CD8-positive, alpha-beta memory T cell (primary cell): ENCODE measurements around the gene SINHCAF. TPM values are rescaled to one million over a fixed set of nuclear protein-coding genes. Genes with fewer than 3 reads are reported as not detected.
"Not testable (repeated sequence)": the region's sequence is repeated elsewhere in the genome, so short reads cannot be mapped to it uniquely, and the experiment has no call there.

Experiments
- CTCF ChIA-PET: fragments of 350-600 bp; sonication (Branson Sonifier 250); formaldehyde crosslinking; loops from one replicate; lab custom pipeline; 2021; ENCODE audit warnings: antibody characterized with exemption; lab: Charles Lee
- POLR2A ChIA-PET: fragments of 350-600 bp; sonication (Branson Sonifier 250); formaldehyde crosslinking; loops from one replicate; lab custom pipeline; 2021; ENCODE audit warnings: antibody characterized with exemption; lab: Charles Lee
- DNase-seq, 5 donors: peaks; one replicate each; pipeline versions ENCODE4 v3.0.0 to v3.0.0-alpha.2; 2020 to 2022; ENCODE audit warnings: mixed read lengths in 1 of 5
- H3K27ac ChIP-seq: one replicate; pipeline ENCODE4 v1.7.0; 2013; ENCODE audit warnings: low read depth, mild to moderate bottlenecking, low read length, moderate library complexity
- H3K27me3 ChIP-seq: 2 replicates; pipeline ENCODE4 v1.7.0; 2013; ENCODE audit warnings: low read length, mild to moderate bottlenecking; ENCODE audit not compliant: insufficient read depth, poor library complexity, severe bottlenecking
- H3K36me3 ChIP-seq: 2 replicates; pipeline ENCODE4 v1.7.0; 2013; ENCODE audit warnings: mild to moderate bottlenecking, low read length, moderate library complexity; ENCODE audit not compliant: insufficient read depth
- H3K4me1 ChIP-seq: 2 replicates; pipeline ENCODE4 v1.7.0; 2013; ENCODE audit warnings: mild to moderate bottlenecking, low read length, moderate library complexity; ENCODE audit not compliant: insufficient read depth
- H3K4me3 ChIP-seq: 2 replicates; pipeline ENCODE4 v1.7.0; 2013; ENCODE audit warnings: mild to moderate bottlenecking, low read length
- H3K9me3 ChIP-seq: 2 replicates; pipeline ENCODE4 v1.7.0; 2013; ENCODE audit warnings: mild to moderate bottlenecking, low read length
- H3K27ac Mint-ChIP-seq, 8 donors: one replicate each; pipeline ENCODE4 v1.8.0; 2020 to 2021; ENCODE audit warnings: mixed read lengths in 8 of 8, mild to moderate bottlenecking in 6 of 8, inconsistent platforms in 3 of 8, moderate library complexity in 3 of 8
- H3K27me3 Mint-ChIP-seq, 2 donors: one replicate each; pipeline ENCODE4 v1.8.0; 2020 to 2021; ENCODE audit warnings: mixed read lengths in 2 of 2, mild to moderate bottlenecking in 1 of 2, moderate library complexity in 1 of 2
- H3K36me3 Mint-ChIP-seq, 3 donors: one replicate each; pipeline ENCODE4 v1.8.0; 2020 to 2021; ENCODE audit warnings: mixed read lengths in 3 of 3, inconsistent platforms in 1 of 3, mild to moderate bottlenecking in 1 of 3
- H3K4me1 Mint-ChIP-seq, 3 donors: one replicate each; pipeline ENCODE4 v1.8.0; 2020 to 2021; ENCODE audit warnings: mixed read lengths in 3 of 3, inconsistent platforms in 1 of 3, mild to moderate bottlenecking in 1 of 3
- H3K4me3 Mint-ChIP-seq, 7 donors: one replicate each; pipeline ENCODE4 v1.8.0; 2020 to 2021; ENCODE audit warnings: mixed read lengths in 7 of 7, mild to moderate bottlenecking in 6 of 7, moderate library complexity in 4 of 7, inconsistent platforms in 2 of 7
- H3K9me3 Mint-ChIP-seq, 5 donors: one replicate each; pipeline ENCODE4 v1.8.0; 2020 to 2022; ENCODE audit warnings: mixed read lengths in 5 of 5, mild to moderate bottlenecking in 3 of 5, moderate library complexity in 2 of 5, inconsistent platforms in 1 of 5
- polyA plus RNA-seq: library from polyadenylated mRNA; unstranded; fragments of 300-500 nt; fragmentation: Illumina TruSeq; gene quantifications from one replicate; pipeline ENCODE4 v1.2.3, GENCODE V29; 2021
- total RNA-seq, 2 experiments: library from RNA; stranded (reverse); gene quantifications; one replicate each; pipeline ENCODE4 v1.2.3, GENCODE V29; 2021

Gene SINHCAF
- total and polyA plus RNA-seq, 3 experiments from 2014 or later, result 55.9 to 149 (median 143) TPM

GRCh38 chr12:31265722-31266121 is 60.2 kb downstream of the SINHCAF start:
- Mint-ChIP-seq H3K9me3 (no peaks in the 10 kb centered on the region), H3K4me1 (no peaks in the 10 kb centered on the region), H3K4me3 (no peak overlapping the region), H3K27me3 (no peaks in the 10 kb centered on the region), H3K36me3 (peaks cover 0 to 2% (median 1%) of the 10 kb centered on the region in 3 donors), H3K27ac (peak overlapping the region in 1 of 8 donors; percentile 54)
- H3K4me3 ChIP-seq, result no peak overlapping the region
- H3K36me3 ChIP-seq, result no peaks in the 10 kb centered on the region
- H3K9me3 ChIP-seq, result no peaks in the 10 kb centered on the region
- H3K27ac ChIP-seq, result no peak overlapping the region
- no peaks in the 10 kb centered on the region for H3K27me3 ChIP-seq
- CTCF ChIA-PET, result no interaction called here
- H3K4me1 ChIP-seq, result no peaks in the 10 kb centered on the region
- POLR2A ChIA-PET, result no interaction called here
- no peak for DNase-seq

GRCh38 chr12:31263661-31264060 is 62.3 kb downstream of the SINHCAF start:
- no peaks in the 10 kb centered on the region for H3K36me3 ChIP-seq
- POLR2A ChIA-PET, result no interaction called here

DNA sequence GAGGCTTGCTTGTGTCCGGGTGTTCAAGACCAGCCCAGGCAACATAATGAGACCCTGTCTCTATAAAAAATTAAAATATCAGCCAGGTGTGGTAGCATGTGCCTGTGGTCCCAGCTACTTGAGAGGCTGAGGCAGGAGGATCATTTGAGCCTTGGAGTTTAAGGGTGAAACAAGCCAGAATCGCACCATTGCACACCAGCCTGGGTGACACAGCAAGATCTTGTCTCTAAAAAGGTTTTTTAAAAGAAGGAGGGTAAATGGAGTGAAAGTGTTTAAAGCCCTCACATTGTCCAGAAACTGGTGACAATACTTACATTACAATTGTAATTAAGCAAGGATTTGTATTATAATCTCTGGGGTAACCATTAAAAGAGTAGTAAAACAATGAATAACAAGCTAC is 64.2 kb downstream of the SINHCAF start:
- Histone ChIP-seq H3K27ac (no peak overlapping the region), H3K4me3 (no peak overlapping the region), H3K4me1 (no peaks in the 10 kb centered on the region), H3K27me3 (no peaks in the 10 kb centered on the region), H3K36me3 (no peaks in the 10 kb centered on the region), H3K9me3 (no peaks in the 10 kb centered on the region)
- ChIA-PET CTCF (interaction anchor here (5.2 kb wide), 1 partner anchor 10 kb away, joined by 33 read pairs; no protein-coding TSS in a partner anchor), POLR2A (no interaction called here)
- Mint-ChIP-seq H3K27ac (no peak overlapping the region), H3K36me3 (no peaks in the 10 kb centered on the region), H3K4me3 (no peak overlapping the region), H3K9me3 (no peaks in the 10 kb centered on the region), H3K4me1 (no peaks in the 10 kb centered on the region), H3K27me3 (no peaks in the 10 kb centered on the region)
- DNase-seq, result no peak

More at GRCh38 chr12:31263661-31264060, 62.3 kb downstream of the SINHCAF start:
- CTCF ChIA-PET, result no interaction called here
- H3K4me1 ChIP-seq, result no peaks in the 10 kb centered on the region
- H3K27ac ChIP-seq, result no peak overlapping the region
- no peaks in the 10 kb centered on the region for H3K9me3 ChIP-seq
- no peak overlapping the region for H3K4me3 Mint-ChIP-seq
- H3K36me3 Mint-ChIP-seq, result no peaks in the 10 kb centered on the region
- no peaks in the 10 kb centered on the region for H3K27me3 ChIP-seq
- no peak overlapping the region for H3K27ac Mint-ChIP-seq
- no peaks in the 10 kb centered on the region for H3K4me1 Mint-ChIP-seq
- no peaks in the 10 kb centered on the region for H3K9me3 Mint-ChIP-seq
- DNase-seq, result no peak
- H3K27me3 Mint-ChIP-seq, result no peaks in the 10 kb centered on the region
- no peak overlapping the region for H3K4me3 ChIP-seq

- Histone ChIP-seq H3K27me3 (no peaks in the 10 kb centered on the region), H3K9me3 (no peaks in the 10 kb centered on the region), H3K4me1 (no peaks in the 10 kb centered on the region), H3K27ac (no peak overlapping the region), H3K4me3 (no peak overlapping the region), H3K36me3 (no peaks in the 10 kb centered on the region)
- Mint-ChIP-seq H3K4me3 (no peak overlapping the region), H3K4me1 (no peaks in the 10 kb centered on the region), H3K27ac (no peak overlapping the region), H3K27me3 (no peaks in the 10 kb centered on the region), H3K9me3 (no peaks in the 10 kb centered on the region), H3K36me3 (no peaks in the 10 kb centered on the region)
- POLR2A ChIA-PET, result no interaction called here
- DNase-seq, result no peak
- CTCF ChIA-PET, result interaction anchor here (0.8 to 5.2 kb wide), 2 partner anchors 11 to 725 kb away, joined by 3 to 33 read pairs; no protein-coding TSS in a partner anchor
Observed at GRCh38 chr12:31260840-31261239, 65.1 kb downstream of the SINHCAF start.

DNA sequence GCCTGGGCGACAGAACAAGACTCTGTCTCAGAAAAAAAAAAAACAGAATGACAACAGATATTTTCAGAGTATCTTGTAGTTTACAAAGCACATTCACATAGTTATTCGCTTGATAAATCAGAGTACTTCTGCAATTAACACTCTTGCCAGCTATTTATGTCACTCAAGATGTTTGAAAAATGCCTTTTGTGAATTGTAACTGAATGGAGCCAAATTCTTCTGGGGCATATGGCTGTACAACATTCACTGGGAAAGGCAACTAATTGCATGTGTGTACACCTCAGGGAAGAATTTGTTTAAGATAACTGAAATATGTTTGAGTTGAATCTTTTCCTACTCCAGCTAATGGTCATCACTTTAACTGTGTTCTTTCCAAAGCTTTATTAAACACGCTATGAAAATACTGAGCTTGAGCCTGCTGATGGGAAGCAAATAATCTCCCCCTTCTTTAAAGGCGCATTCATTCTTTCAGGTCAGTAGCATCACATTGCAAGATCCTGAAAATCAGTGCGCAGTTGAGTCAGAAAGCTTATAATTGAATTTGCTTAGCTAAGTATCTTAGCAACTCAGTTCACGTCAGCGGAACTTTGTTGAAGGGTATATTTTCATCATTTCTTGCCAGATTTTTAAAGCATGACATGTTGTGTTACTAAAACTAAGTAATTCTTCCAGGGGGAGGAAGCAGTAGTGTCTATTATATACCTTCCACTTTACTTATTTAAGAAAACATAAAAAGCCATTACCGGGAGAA is 66.6 kb downstream of the SINHCAF start:
- no peaks in the 10 kb centered on the region for H3K4me1 Mint-ChIP-seq
- no peak overlapping the region for H3K4me3 Mint-ChIP-seq
- no peak for DNase-seq
- H3K27me3 Mint-ChIP-seq, result no peaks in the 10 kb centered on the region
- H3K9me3 Mint-ChIP-seq, result no peaks in the 10 kb centered on the region
- ChIA-PET CTCF (interaction anchor here (5.2 kb wide), 1 partner anchor 13 kb away, joined by 33 read pairs; no protein-coding TSS in a partner anchor), POLR2A (no interaction called here)
- H3K36me3 ChIP-seq, result no peaks in the 10 kb centered on the region
- no peak overlapping the region for H3K27ac ChIP-seq
- H3K4me1 ChIP-seq, result no peaks in the 10 kb centered on the region
- no peaks in the 10 kb centered on the region for H3K27me3 ChIP-seq
- H3K9me3 ChIP-seq, result no peaks in the 10 kb centered on the region
- no peaks in the 10 kb centered on the region for H3K36me3 Mint-ChIP-seq
- no peak overlapping the region for H3K4me3 ChIP-seq
- H3K27ac Mint-ChIP-seq, result no peak overlapping the region

DNA sequence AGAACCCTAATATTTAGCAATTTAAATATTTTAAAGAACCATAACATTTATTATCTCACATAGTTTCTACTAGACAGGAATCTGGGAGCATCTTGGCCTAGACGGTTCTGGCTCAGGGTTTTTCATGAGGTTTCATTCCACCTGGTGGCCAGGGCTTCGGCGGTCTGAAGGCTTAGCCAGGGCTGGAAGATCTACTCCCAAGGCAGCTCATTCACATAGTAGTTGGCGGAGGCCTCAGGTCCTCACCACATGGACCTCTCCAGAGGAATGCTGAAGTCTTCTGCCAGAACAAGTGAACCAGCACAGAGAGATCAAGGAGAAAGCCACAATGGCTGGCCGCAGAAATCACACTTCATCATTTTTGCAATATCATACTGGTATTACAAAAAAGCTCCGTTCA is 68.2 kb downstream of the SINHCAF start:
- CTCF ChIA-PET, result interaction anchor here (5.2 kb wide), 1 partner anchor 14 kb away, joined by 33 read pairs; no protein-coding TSS in a partner anchor
- no peaks in the 10 kb centered on the region for H3K4me1 Mint-ChIP-seq
- Histone ChIP-seq H3K27me3 (no peaks in the 10 kb centered on the region), H3K36me3 (no peaks in the 10 kb centered on the region), H3K4me1 (no peaks in the 10 kb centered on the region), H3K4me3 (no peak overlapping the region), H3K9me3 (no peaks in the 10 kb centered on the region), H3K27ac (no peak overlapping the region)
- POLR2A ChIA-PET, result no interaction called here
- no peak overlapping the region for H3K27ac Mint-ChIP-seq
- no peaks in the 10 kb centered on the region for H3K27me3 Mint-ChIP-seq
- H3K9me3 Mint-ChIP-seq, result no peaks in the 10 kb centered on the region
- no peak for DNase-seq
- H3K36me3 Mint-ChIP-seq, result no peaks in the 10 kb centered on the region
- no peak overlapping the region for H3K4me3 Mint-ChIP-seq

GRCh38 chr12:31251707-31252611 is 74.0 kb downstream of the SINHCAF start:
- CTCF ChIA-PET, result interaction anchor here (0.6 to 1.3 kb wide), 3 partner anchors 13 to 386 kb away, joined by 3 to 7 read pairs (median 3); no protein-coding TSS in a partner anchor
- H3K27ac ChIP-seq, POLR2A ChIA-PET, DNase-seq, H3K4me3 ChIP-seq, H3K9me3 ChIP-seq, H3K9me3 Mint-ChIP-seq, H3K4me1 ChIP-seq, H3K4me1 Mint-ChIP-seq, H3K27me3 Mint-ChIP-seq, H3K27me3 ChIP-seq, H3K36me3 Mint-ChIP-seq, H3K36me3 ChIP-seq: not testable (repeated sequence)
- Mint-ChIP-seq H3K4me3 (peak overlapping the region in 6 of 7 donors; percentile 44 to 74 (median 70)), H3K27ac (peak overlapping the region in 2 of 8 donors; percentile 70 to 77)

DNA sequence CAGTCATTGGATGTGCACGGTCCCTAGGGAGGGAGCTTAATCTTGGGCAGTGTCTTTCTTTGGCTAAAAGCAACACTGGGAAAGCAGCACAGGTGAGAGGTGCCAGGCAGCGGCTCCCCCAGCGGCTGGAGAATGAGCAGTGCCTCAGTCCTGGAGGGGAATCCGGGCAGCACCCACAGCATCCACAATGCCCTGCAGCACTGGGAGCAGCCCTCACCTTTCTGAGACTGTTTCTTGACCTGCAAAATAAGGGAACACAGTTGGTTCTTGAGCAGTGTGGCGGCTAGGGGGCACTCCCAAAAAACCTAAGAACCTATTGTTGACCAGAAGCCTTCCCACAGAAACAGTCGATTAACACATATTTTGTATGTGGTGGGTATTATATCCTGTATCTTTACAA is 75.8 kb downstream of the SINHCAF start:
- no peak overlapping the region for H3K27ac ChIP-seq
- Mint-ChIP-seq H3K4me3 (no peak overlapping the region), H3K27ac (no peak overlapping the region), H3K36me3 (no peaks in the 10 kb centered on the region), H3K4me1 (peaks cover 0 to 2% (median 0%) of the 10 kb centered on the region in 3 donors), H3K9me3 (no peaks in the 10 kb centered on the region), H3K27me3 (peaks cover 1 to 7% of the 10 kb centered on the region in 2 donors)
- no peaks in the 10 kb centered on the region for H3K36me3 ChIP-seq
- no peaks in the 10 kb centered on the region for H3K27me3 ChIP-seq
- ChIA-PET POLR2A (no interaction called here), CTCF (interaction anchor here (1.1 kb wide), 1 partner anchor 22 kb away, joined by 7 read pairs; no protein-coding TSS in a partner anchor)
- no peak for DNase-seq
- H3K9me3 ChIP-seq, result no peaks in the 10 kb centered on the region
- H3K4me3 ChIP-seq, result no peak overlapping the region
- no peaks in the 10 kb centered on the region for H3K4me1 ChIP-seq
